Trophoblast cell (in vitro differentiated cells and primary cell): ENCODE results near the gene EXPH5.
A peak's percentile ranks its signal among the peaks of the same experiment; 100 is the strongest.

Source experiments
- DNase-seq, 2 donors: peaks; one replicate each; pipeline ENCODE4 v3.0.0-alpha.2; 2016
- H2AFZ ChIP-seq: 2 replicates; pipeline ENCODE4 v1.6.1; 2013; ENCODE audit warnings: low read length, moderate library complexity, mild to moderate bottlenecking; ENCODE audit not compliant: insufficient read depth, poor library complexity
- H2AK5ac ChIP-seq: 2 replicates; pipeline ENCODE4 v1.6.1; 2013; ENCODE audit warnings: mild to moderate bottlenecking, low read length
- H2BK120ac ChIP-seq: 2 replicates; pipeline ENCODE4 v1.6.1; 2013; ENCODE audit warnings: low read length, mild to moderate bottlenecking, moderate library complexity; ENCODE audit not compliant: insufficient read depth, poor library complexity
- H2BK12ac ChIP-seq: 2 replicates; pipeline ENCODE4 v1.6.1; 2013; ENCODE audit warnings: mild to moderate bottlenecking, low read length, moderate library complexity
- H2BK5ac ChIP-seq: 2 replicates; pipeline ENCODE4 v1.6.1; 2013; ENCODE audit warnings: low read length, low read depth, moderate library complexity, mild to moderate bottlenecking; ENCODE audit not compliant: poor library complexity
- H3K14ac ChIP-seq: 2 replicates; pipeline ENCODE4 v1.6.1; 2013; ENCODE audit warnings: mild to moderate bottlenecking, low read length
- H3K18ac ChIP-seq: 2 replicates; pipeline ENCODE4 v1.6.1; 2013; ENCODE audit warnings: mild to moderate bottlenecking, low read length
- H3K23ac ChIP-seq: 2 replicates; pipeline ENCODE4 v1.6.1; 2013; ENCODE audit warnings: low read length
- H3K27ac ChIP-seq: 2 replicates; pipeline ENCODE4 v1.5.1; 2013; ENCODE audit warnings: low read depth, mild to moderate bottlenecking, inconsistent platforms, low read length, moderate library complexity
- H3K27me3 ChIP-seq: 2 replicates; pipeline ENCODE4 v1.6.1; 2013; ENCODE audit warnings: inconsistent platforms, mild to moderate bottlenecking, low read length, moderate library complexity; ENCODE audit not compliant: insufficient read depth
- H3K36me3 ChIP-seq, 2 experiments: 1 replicate in 1 of 2; 2 replicates in 1 of 2; pipeline ENCODE4 v1.6.1; 2013; ENCODE audit warnings: low read length in 2 of 2, mild to moderate bottlenecking in 2 of 2, moderate library complexity in 1 of 2; ENCODE audit not compliant: insufficient read depth in 2 of 2, control insufficient read depth in 1 of 2
- H3K4ac ChIP-seq: 2 replicates; pipeline ENCODE4 v1.6.1; 2013; ENCODE audit warnings: low read depth, mild to moderate bottlenecking, low read length, moderate library complexity
- H3K4me1 ChIP-seq, 2 experiments: 1 replicate in 1 of 2; 2 replicates in 1 of 2; pipeline ENCODE4 v1.6.1; 2013; ENCODE audit warnings: low read length in 2 of 2, mild to moderate bottlenecking in 2 of 2, moderate library complexity in 1 of 2; ENCODE audit not compliant: insufficient read depth in 2 of 2, control insufficient read depth in 1 of 2
- H3K4me2 ChIP-seq: 2 replicates; pipeline ENCODE4 v1.6.1; 2013; ENCODE audit warnings: inconsistent platforms, mild to moderate bottlenecking, low read length, moderate library complexity
- H3K4me3 ChIP-seq: 2 replicates; pipeline ENCODE4 v1.5.1; 2013; ENCODE audit warnings: mild to moderate bottlenecking, low read depth, low read length, inconsistent platforms
- H3K79me1 ChIP-seq: one replicate; pipeline ENCODE4 v1.6.1; 2013; ENCODE audit warnings: low read length
- H3K79me2 ChIP-seq: 2 replicates; pipeline ENCODE4 v1.6.1; 2013; ENCODE audit warnings: low read length, mild to moderate bottlenecking; ENCODE audit not compliant: control insufficient read depth, insufficient read depth, poor library complexity
- H3K9ac ChIP-seq: 2 replicates; pipeline ENCODE4 v1.6.1; 2013; ENCODE audit warnings: mild to moderate bottlenecking, low read length
- H3K9me3 ChIP-seq: 2 replicates; pipeline ENCODE4 v1.6.1; 2013; ENCODE audit warnings: low read depth, mild to moderate bottlenecking, control low read depth, inconsistent platforms, low read length; ENCODE audit not compliant: insufficient read depth
- H4K12ac ChIP-seq: 2 replicates; pipeline ENCODE4 v1.6.1; 2013; ENCODE audit warnings: low read depth, mild to moderate bottlenecking, low read length, moderate library complexity
- H4K8ac ChIP-seq: 2 replicates; pipeline ENCODE4 v1.6.1; 2013; ENCODE audit warnings: low read depth, mild to moderate bottlenecking, low read length, moderate library complexity
- H4K91ac ChIP-seq: one replicate; pipeline ENCODE4 v1.6.1; 2013; ENCODE audit warnings: low read depth, mild to moderate bottlenecking, low read length, moderate library complexity
- WGBS: extraction: QIAGEN DNeasy Blood & Tissue Kit; methylation state at CpG from one replicate; pipeline ENCODE4 v1.1.7; 2013; ENCODE audit warnings: missing lambda C conversion rate; ENCODE audit not compliant: insufficient read length, insufficient coverage; ENCODE audit errors: extremely low coverage; 5-methylcytosine and 5-hydroxymethylcytosine counted together

Gene EXPH5

GRCh38 chr11:108565653-108566052 is 27.9 kb downstream of the EXPH5 start:
- Histone ChIP-seq H4K91ac (no peak overlapping the region), H3K9me3 (peaks cover 1% of the 10 kb centered on the region), H2AFZ (no peak overlapping the region), H3K36me3 (no peaks in the 10 kb centered on the region), H3K4me3 (no peak overlapping the region), H2BK120ac (no peak overlapping the region), H3K9ac (no peak overlapping the region), H3K4me1 (peaks cover 19 to 21% of the 10 kb centered on the region in 2 experiments), H3K4me2 (no peak overlapping the region), H3K27me3 (no peaks in the 10 kb centered on the region), H3K23ac (no peak overlapping the region), H4K12ac (no peak overlapping the region), H3K79me2 (no peaks in the 10 kb centered on the region), H3K18ac (no peak overlapping the region), H4K8ac (no peak overlapping the region), H3K79me1 (peaks cover 7% of the 10 kb centered on the region), H3K27ac (no peak overlapping the region), H3K14ac (no peak overlapping the region), H2BK5ac (no peak overlapping the region), H3K4ac (no peak overlapping the region), H2AK5ac (no peak overlapping the region), H2BK12ac (no peak overlapping the region)
- DNase-seq: no peak
- no CpG with 5 or more reads among the region's 3 CpGs for WGBS

GRCh38 chr11:108562746-108563581 is 30.6 kb downstream of the EXPH5 start:
- no peak for DNase-seq
- Histone ChIP-seq H3K9ac (no peak overlapping the region), H3K27me3 (no peaks in the 10 kb centered on the region), H4K91ac (no peak overlapping the region), H2BK120ac (no peak overlapping the region), H2BK12ac (no peak overlapping the region), H3K23ac (no peak overlapping the region), H3K14ac (no peak overlapping the region), H3K79me2 (no peaks in the 10 kb centered on the region), H3K4me3 (no peak overlapping the region), H3K4me1 (peaks cover 13 to 16% of the 10 kb centered on the region in 2 experiments), H2AFZ (no peak overlapping the region), H2BK5ac (no peak overlapping the region), H3K27ac (peak overlapping the region; percentile 22), H3K4me2 (no peak overlapping the region), H4K8ac (no peak overlapping the region), H2AK5ac (no peak overlapping the region), H3K36me3 (no peaks in the 10 kb centered on the region), H3K4ac (no peak overlapping the region), H3K9me3 (peaks cover 1% of the 10 kb centered on the region), H3K79me1 (peaks cover 7% of the 10 kb centered on the region), H4K12ac (no peak overlapping the region), H3K18ac (no peak overlapping the region)
- no CpG with 5 or more reads among the region's 5 CpGs for WGBS

- no peak overlapping the region for H2AK5ac ChIP-seq
- H3K27me3 ChIP-seq: no peaks in the 10 kb centered on the region
- H2BK5ac ChIP-seq: no peak overlapping the region
- no peak overlapping the region for H3K4me2 ChIP-seq
- H4K8ac ChIP-seq: no peak overlapping the region
- H3K9me3 ChIP-seq: peaks cover 1% of the 10 kb centered on the region
- no CpG with 5 or more reads among the region's 3 CpGs for WGBS
- H2BK12ac ChIP-seq: peak overlapping the region; percentile 50
- peaks cover 13 to 16% of the 10 kb centered on the region in 2 experiments for H3K4me1 ChIP-seq
- no peak overlapping the region for H3K14ac ChIP-seq
- H3K36me3 ChIP-seq: no peaks in the 10 kb centered on the region
- H2BK120ac ChIP-seq: no peak overlapping the region
- no peak overlapping the region for H3K23ac ChIP-seq
- H2AFZ ChIP-seq: no peak overlapping the region
- no peak overlapping the region for H3K9ac ChIP-seq
- no peak overlapping the region for H4K12ac ChIP-seq
- peaks cover 7% of the 10 kb centered on the region for H3K79me1 ChIP-seq
- DNase-seq: peak in 1 of 2 donors; percentile 35
- no peak overlapping the region for H3K4me3 ChIP-seq
- no peak overlapping the region for H3K18ac ChIP-seq
- no peaks in the 10 kb centered on the region for H3K79me2 ChIP-seq
- no peak overlapping the region for H3K27ac ChIP-seq
- H4K91ac ChIP-seq: no peak overlapping the region
- H3K4ac ChIP-seq: peak overlapping the region; percentile 33
Measured at GRCh38 chr11:108561535-108561991, 32.0 kb downstream of the EXPH5 start.

GRCh38 chr11:108559904-108560303 is 33.7 kb downstream of the EXPH5 start:
- H3K79me2 ChIP-seq: no peaks in the 10 kb centered on the region
- H3K4me3 ChIP-seq: no peak overlapping the region
- H3K36me3 ChIP-seq: no peaks in the 10 kb centered on the region
- no peak overlapping the region for H2AFZ ChIP-seq
- no peaks in the 10 kb centered on the region for H3K9me3 ChIP-seq
- no peak overlapping the region for H3K14ac ChIP-seq
- no peak overlapping the region for H3K23ac ChIP-seq
- peak in 1 of 2 donors; percentile 46 for DNase-seq
- H2BK5ac ChIP-seq: no peak overlapping the region
- peaks cover 7% of the 10 kb centered on the region for H3K79me1 ChIP-seq
- H4K12ac ChIP-seq: no peak overlapping the region
- no peak overlapping the region for H3K4ac ChIP-seq
- no peaks in the 10 kb centered on the region for H3K27me3 ChIP-seq
- H4K8ac ChIP-seq: no peak overlapping the region
- no peak overlapping the region for H4K91ac ChIP-seq
- no peak overlapping the region for H2AK5ac ChIP-seq
- no peak overlapping the region for H3K27ac ChIP-seq
- no peak overlapping the region for H3K9ac ChIP-seq
- no CpG with 5 or more reads among the region's 2 CpGs for WGBS
- no peak overlapping the region for H3K18ac ChIP-seq
- no peak overlapping the region for H3K4me2 ChIP-seq
- H3K4me1 ChIP-seq: peaks cover 13 to 16% of the 10 kb centered on the region in 2 experiments
- H2BK12ac ChIP-seq: no peak overlapping the region
- no peak overlapping the region for H2BK120ac ChIP-seq
